ENCODE measurements around the gene RABEP2. TPM values are rescaled to one million over a fixed set of nuclear protein-coding genes. Genes with fewer than 3 reads are reported as not detected.

The RABEP2 gene
- total RNA-seq, 2 donors from 2014 or later, result 16.1 to 19.2 TPM

- Mint-ChIP-seq H3K27ac (peak overlapping the region; percentile 99), H3K4me3 (peak overlapping the region; percentile 90), H3K4me1 (peaks cover 15% of the 10 kb centered on the region), H3K9me3 (no peaks in the 10 kb centered on the region), H3K36me3 (ENCODE audit: low read depth) (peaks cover 17% of the 10 kb centered on the region), H3K27me3 (ENCODE audit: insufficient read depth) (no peaks in the 10 kb centered on the region)
- Histone ChIP-seq H3K4me1 (ENCODE audit: control insufficient read depth, insufficient read depth, low read length) (peaks cover 7% of the 10 kb centered on the region), H3K9me3 (ENCODE audit: control insufficient read depth, low read length) (no peaks in the 10 kb centered on the region), H3K9ac (ENCODE audit: extremely low read depth, low read length, poor library complexity, severe bottlenecking) (peak overlapping the region; percentile 90), H3K27ac (ENCODE audit: low read depth, low read length) (peak overlapping the region; percentile 96), H3K36me3 (ENCODE audit: control insufficient read depth, insufficient read depth, low read length) (peaks cover 16% of the 10 kb centered on the region), H3K27me3 (ENCODE audit: control insufficient read depth, insufficient read depth, low read length, poor library complexity, severe bottlenecking) (no peaks in the 10 kb centered on the region), H3K4me3 (ENCODE audit: low read length) (peak overlapping the region; percentile 95)
- no peak for DNase-seq
- 3 to 6% methylated on average over 10 to 42 of the region's 42 CpGs for WGBS, 2 experiments (ENCODE audit: insufficient coverage in 1 of 2, insufficient read length in 1 of 2)
- no peak for TF ChIP-seq CTCF (conservative IDR thresholded peaks at IDR 0.05)
Measured at GRCh38 chr16:28863929-28864793, 60.9 kb downstream of the RABEP2 start.

- H3K4me3 Mint-ChIP-seq, result no peak overlapping the region
- Histone ChIP-seq H3K9ac (ENCODE audit: extremely low read depth, low read length, poor library complexity, severe bottlenecking) (no peak overlapping the region), H3K4me1 (ENCODE audit: control insufficient read depth, insufficient read depth, low read length) (no peaks in the 10 kb centered on the region), H3K27me3 (ENCODE audit: control insufficient read depth, insufficient read depth, low read length, poor library complexity, severe bottlenecking) (no peaks in the 10 kb centered on the region), H3K27ac (ENCODE audit: low read depth, low read length) (no peak overlapping the region), H3K9me3 (ENCODE audit: control insufficient read depth, low read length) (no peaks in the 10 kb centered on the region), H3K4me3 (ENCODE audit: low read length) (no peak overlapping the region), H3K36me3 (ENCODE audit: control insufficient read depth, insufficient read depth, low read length) (no peaks in the 10 kb centered on the region)
- peaks cover 3% of the 10 kb centered on the region for H3K4me1 Mint-ChIP-seq
- 71 to 72% methylated on average over 4 of the region's 4 CpGs for WGBS, 2 experiments (ENCODE audit: insufficient coverage in 1 of 2, insufficient read length in 1 of 2)
- no peaks in the 10 kb centered on the region for H3K36me3 Mint-ChIP-seq (ENCODE audit: low read depth)
- DNase-seq, result no peak
- no peaks in the 10 kb centered on the region for H3K9me3 Mint-ChIP-seq
- no peak for TF ChIP-seq CTCF (conservative IDR thresholded peaks at IDR 0.05)
- H3K27me3 Mint-ChIP-seq (ENCODE audit: insufficient read depth), result no peaks in the 10 kb centered on the region
- no peak overlapping the region for H3K27ac Mint-ChIP-seq
Measured at GRCh38 chr16:28859326-28859725, 65.7 kb downstream of the RABEP2 start.

GRCh38 chr16:28858421-28858820 lies 66.6 kb downstream of the RABEP2 start:
- H3K27me3 Mint-ChIP-seq (ENCODE audit: insufficient read depth), result no peaks in the 10 kb centered on the region
- no peaks in the 10 kb centered on the region for H3K36me3 ChIP-seq (ENCODE audit: control insufficient read depth, insufficient read depth, low read length)
- WGBS, 2 experiments (ENCODE audit: insufficient coverage in 1 of 2, insufficient read length in 1 of 2), result 92 to 93% methylated on average over 7 to 8 of the region's 8 CpGs
- no peak overlapping the region for H3K27ac ChIP-seq (ENCODE audit: low read depth, low read length)
- H3K27ac Mint-ChIP-seq, result no peak overlapping the region
- no peak overlapping the region for H3K4me3 Mint-ChIP-seq
- H3K4me3 ChIP-seq (ENCODE audit: low read length), result no peak overlapping the region
- no peaks in the 10 kb centered on the region for H3K27me3 ChIP-seq (ENCODE audit: control insufficient read depth, insufficient read depth, low read length, poor library complexity, severe bottlenecking)
- no peaks in the 10 kb centered on the region for H3K36me3 Mint-ChIP-seq (ENCODE audit: low read depth)
- no peaks in the 10 kb centered on the region for H3K9me3 Mint-ChIP-seq
- H3K4me1 ChIP-seq (ENCODE audit: control insufficient read depth, insufficient read depth, low read length), result no peaks in the 10 kb centered on the region
- TF ChIP-seq CTCF (conservative IDR thresholded peaks at IDR 0.05), result no peak
- DNase-seq, result no peak
- no peaks in the 10 kb centered on the region for H3K4me1 Mint-ChIP-seq
- no peaks in the 10 kb centered on the region for H3K9me3 ChIP-seq (ENCODE audit: control insufficient read depth, low read length)
- no peak overlapping the region for H3K9ac ChIP-seq (ENCODE audit: extremely low read depth, low read length, poor library complexity, severe bottlenecking)

Other genes with a start within 250 kb of the RABEP2 start
- gene EIF3C, start 213.8 kb downstream of the RABEP2 start, total RNA-seq, result 100 to 1,000 TPM; 697 to 784 TPM
- 1 to 10 TPM; 3.3 to 4.8 TPM for gene NPIPB9, start 173.5 kb downstream of the RABEP2 start, total RNA-seq
- 100 to 1,000 TPM; 242 to 264 TPM for gene ATXN2L, start 102.2 kb downstream of the RABEP2 start, total RNA-seq
- 100 to 1,000 TPM; 158 to 165 TPM for gene TUFM, start 78.9 kb downstream of the RABEP2 start, total RNA-seq
- gene SH2B1, start 61.4 kb downstream of the RABEP2 start, total RNA-seq, result 10 to 100 TPM; 56.5 to 63.4 TPM
- 1 to 10 TPM; 4.7 to 7.7 TPM for gene ATP2A1, start 46.8 kb downstream of the RABEP2 start, total RNA-seq
- gene CD19, start 6.7 kb upstream of the RABEP2 start, total RNA-seq, result not detected
- gene NFATC2IP, start 25.7 kb upstream of the RABEP2 start, total RNA-seq, result 10 to 100 TPM; 63.7 to 65.4 TPM
- gene SPNS1, start 49.5 kb upstream of the RABEP2 start, total RNA-seq, result 10 to 100 TPM; 54.9 to 55.2 TPM
- gene LAT, start 59.8 kb upstream of the RABEP2 start, total RNA-seq, result 1 to 10 TPM; 4.5 to 6.1 TPM

All from endodermal cell (in vitro differentiated cells).